K562 (cell line): ENCODE results near the gene SPEG. TPM values are rescaled to one million over a fixed set of nuclear protein-coding genes. Genes with fewer than 3 reads are reported as not detected.

Experiments
- ASH1L ChIP-seq: fragments of 450-650 bp; IDR thresholded peaks from 2 replicates; pipeline ENCODE4 v1.6.1; 2018; ENCODE audit warnings: borderline replicate concordance, mild to moderate bottlenecking, low read depth; ENCODE audit not compliant: partially characterized antibody
- ATF1 ChIP-seq, 2 experiments: fragments of 450-650 bp in 1 of 2; IDR thresholded peaks; 2 replicates each; pipeline ENCODE4 v1.6.1; 2016; ENCODE audit warnings: missing compliant biosample characterization in 1 of 2, missing genetic modification characterization in 1 of 2
- BDP1 ChIP-seq: IDR thresholded peaks from 3 replicates; pipeline ENCODE4 v1.6.1; 2011; ENCODE audit not compliant: insufficient read length, insufficient read depth
- EP400 ChIP-seq: fragments of 450-650 bp; IDR thresholded peaks from 2 replicates; pipeline ENCODE4 v1.6.1; 2017; ENCODE audit warnings: antibody characterized with exemption, mild to moderate bottlenecking, moderate library complexity
- FIP1L1 ChIP-seq: fragments of 200-400 bp; formaldehyde crosslinking; IDR thresholded peaks from 2 replicates; pipeline ENCODE4 v1.6.1; 2018; ENCODE audit warnings: mild to moderate bottlenecking, low read depth, low read length; ENCODE audit not compliant: poor library complexity, severe bottlenecking
- KLF10 ChIP-seq: fragments of 250-450 bp; sonication (Bioruptor Pico); IDR thresholded peaks from 2 replicates; pipeline ENCODE4 v1.6.1; 2021; ENCODE audit warnings: matching md5 sums
- KLF6 ChIP-seq: fragments of 250-450 bp; sonication (Bioruptor Pico); IDR thresholded peaks from 2 replicates; pipeline ENCODE4 v1.4.0; 2020; ENCODE audit warnings: mild to moderate bottlenecking, moderate library complexity, borderline replicate concordance
- MBD2 ChIP-seq: sonication (generic); IDR thresholded peaks from 2 replicates; pipeline ENCODE4 v1.6.1; 2016; ENCODE audit warnings: low read depth, borderline replicate concordance
- PHB ChIP-seq: fragments of 250-450 bp; sonication (Bioruptor Pico); IDR thresholded peaks from 2 replicates; pipeline ENCODE4 v1.5.0; 2021
- POLR2AphosphoS2 ChIP-seq: IDR thresholded peaks from 2 replicates; pipeline ENCODE4 v1.6.1; 2012; ENCODE audit warnings: low read length, improper control_type of control experiment
- RBFOX2 ChIP-seq: fragments of 200-400 bp; formaldehyde crosslinking; IDR thresholded peaks from 2 replicates; pipeline ENCODE4 v1.6.1; 2017; ENCODE audit warnings: low read depth, mild to moderate bottlenecking, low read length, moderate library complexity
- TAF15 ChIP-seq: fragments of 200-400 bp; formaldehyde crosslinking; IDR thresholded peaks from 2 replicates; pipeline ENCODE4 v1.6.1; 2017; ENCODE audit warnings: mild to moderate bottlenecking, low read depth, low read length, moderate library complexity
- TRIM24 ChIP-seq, 2 experiments: fragments of 450-650 bp; IDR thresholded peaks; 2 replicates each; pipeline ENCODE4 v1.6.1; 2016
- ZBTB17 ChIP-seq: fragments of 450-650 bp; formaldehyde crosslinking; IDR thresholded peaks from 2 replicates; pipeline ENCODE4 v1.4.0; 2020; ENCODE audit warnings: mild to moderate bottlenecking
- ZKSCAN8 ChIP-seq: fragments of 200-800 bp; sonication (Bioruptor generic); IDR thresholded peaks from 2 replicates; pipeline ENCODE4 v1.6.1; 2016; ENCODE audit warnings: missing genetic modification characterization, missing compliant biosample characterization
- ZNF316 ChIP-seq: fragments of 450-650 bp; IDR thresholded peaks from 2 replicates; pipeline ENCODE4 v1.6.1; 2016
- ZNF347 ChIP-seq: fragments of 450-650 bp; formaldehyde crosslinking; IDR thresholded peaks from 2 replicates; pipeline ENCODE4 v1.4.0; 2020; ENCODE audit warnings: low read depth, mild to moderate bottlenecking, moderate library complexity
- ZNF77 ChIP-seq: fragments of 250-450 bp; sonication (Bioruptor Pico); IDR thresholded peaks from 2 replicates; pipeline ENCODE4 v1.5.0; 2020
- polyA plus RNA-seq, 8 experiments: library from polyadenylated mRNA; depleted of rRNA in 4 of 8; stranded (reverse) in 5 of 8; unstranded in 3 of 8; fragments of >200 nt; fragmentation: Nextera tagmentation in 2 of 8; fragmentation: Illumina TruSeq in 1 of 8; extraction: Ambion mirVana in 2 of 8; extraction: Trizol in 1 of 8; gene quantifications; 2 replicates each; pipeline versions ENCODE4 v1.2.1 to v1.2.3, GENCODE V29; 2011 to 2014; ENCODE audit warnings: inconsistent platforms in 1 of 8, missing spikeins in 1 of 8
- total RNA-seq, 7 experiments: library from RNA; depleted of rRNA in 6 of 7; stranded (reverse); fragments of >200 nt in 6 of 7; fragmentation: Illumina TruSeq in 2 of 7; extraction: Trizol in 2 of 7; gene quantifications; 2 replicates each; pipeline versions ENCODE4 v1.2.1 to v1.2.3, GENCODE V29; 2011 to 2021; ENCODE audit warnings: low replicate concordance in 1 of 7
- TF ChIP-seq, protein P1 (sequence below): fragments of 150-350 bp; conservative IDR thresholded peaks from 2 replicates; pipeline ENCODE4 v1.6.1; 2014; ENCODE audit warnings: low read length
- TF ChIP-seq, protein P2 (sequence below): sonication (generic); formaldehyde crosslinking; IDR thresholded peaks from 2 replicates; pipeline ENCODE4 v1.8.0; 2022; ENCODE audit warnings: mild to moderate bottlenecking, low read depth, missing genetic modification reagents
- TF ChIP-seq, protein P3 (sequence below): fragments of 250-450 bp; sonication (Bioruptor Pico); IDR thresholded peaks from 2 replicates; pipeline ENCODE4 v1.5.0; 2022; ENCODE audit warnings: mild to moderate bottlenecking

The SPEG gene
- total and polyA plus RNA-seq, 9 of the 15 experiments (the other 6 are each of a cell fraction or from before 2014, with no cell fraction given) = 0.49 to 8.7 (median 3.0) TPM

DNA sequence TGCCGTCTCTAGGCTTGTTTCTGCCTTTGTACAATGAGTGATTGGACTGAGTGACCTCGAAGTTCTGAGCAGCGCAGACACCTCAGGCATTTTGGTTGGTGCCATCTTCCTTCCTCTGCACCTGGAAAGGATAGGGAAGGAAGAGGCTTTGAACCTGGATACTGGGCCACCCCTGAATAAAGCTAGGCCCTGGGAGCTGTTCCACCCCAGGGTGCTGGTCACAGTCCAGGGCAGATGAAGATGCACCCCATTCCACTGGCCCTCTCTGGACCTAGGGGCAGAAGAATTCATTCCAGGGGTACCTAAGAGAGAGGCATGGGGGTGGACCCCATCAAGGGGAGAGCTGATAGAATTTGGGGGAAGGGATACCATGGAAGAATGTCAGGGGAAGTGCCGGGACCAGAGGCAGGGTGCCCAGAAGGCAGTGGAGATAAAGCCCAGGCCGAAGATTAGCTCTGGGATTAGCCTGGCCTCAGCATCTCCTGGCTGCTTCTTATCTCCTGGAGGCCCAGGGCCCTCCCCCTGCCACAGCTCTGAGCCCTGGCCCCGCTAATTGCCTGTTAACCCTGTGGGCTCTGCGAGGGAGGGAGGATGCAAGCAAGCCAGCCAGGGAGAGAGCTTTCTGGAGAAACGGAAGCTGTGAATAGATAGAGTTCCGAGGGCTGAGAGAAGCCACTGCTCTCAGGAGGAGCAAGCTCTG, 91.0 kb downstream of the SPEG start (continued):
- TF ChIP-seq POLR2AphosphoS2 (no peak), ZKSCAN8 (peak; percentile 58; the same call in 1 of the 2 replicates), TRIM24 (IDR thresholded peaks at IDR 0.05) (peak in 1 of 2 experiments; percentile 41; a peak in 2 of 4 replicates), BDP1 (no peak), ZNF77 (CRISPR knock-in tag) (no peak), PHB (no peak), EP400 (no peak), ATF1 (CRISPR knock-in tag; IDR thresholded peaks at IDR 0.05) (no peak), ATF1 (tag; IDR thresholded peaks at IDR 0.05) (peak; percentile 24; the same call in 1 of the 2 replicates), ASH1L (no peak), ZNF347 (CRISPR knock-in tag) (no peak), KLF10 (no peak), RBFOX2 (no peak), FIP1L1 (no peak), ZNF316 (no peak), MBD2 (0 out of 2 replicates have a peak, but pooled peaks have one; percentile 43), TAF15 (no peak), ZBTB17 (no peak), KLF6 (CRISPR knock-in tag) (no peak)
- TF ChIP-seq, protein P1, sequence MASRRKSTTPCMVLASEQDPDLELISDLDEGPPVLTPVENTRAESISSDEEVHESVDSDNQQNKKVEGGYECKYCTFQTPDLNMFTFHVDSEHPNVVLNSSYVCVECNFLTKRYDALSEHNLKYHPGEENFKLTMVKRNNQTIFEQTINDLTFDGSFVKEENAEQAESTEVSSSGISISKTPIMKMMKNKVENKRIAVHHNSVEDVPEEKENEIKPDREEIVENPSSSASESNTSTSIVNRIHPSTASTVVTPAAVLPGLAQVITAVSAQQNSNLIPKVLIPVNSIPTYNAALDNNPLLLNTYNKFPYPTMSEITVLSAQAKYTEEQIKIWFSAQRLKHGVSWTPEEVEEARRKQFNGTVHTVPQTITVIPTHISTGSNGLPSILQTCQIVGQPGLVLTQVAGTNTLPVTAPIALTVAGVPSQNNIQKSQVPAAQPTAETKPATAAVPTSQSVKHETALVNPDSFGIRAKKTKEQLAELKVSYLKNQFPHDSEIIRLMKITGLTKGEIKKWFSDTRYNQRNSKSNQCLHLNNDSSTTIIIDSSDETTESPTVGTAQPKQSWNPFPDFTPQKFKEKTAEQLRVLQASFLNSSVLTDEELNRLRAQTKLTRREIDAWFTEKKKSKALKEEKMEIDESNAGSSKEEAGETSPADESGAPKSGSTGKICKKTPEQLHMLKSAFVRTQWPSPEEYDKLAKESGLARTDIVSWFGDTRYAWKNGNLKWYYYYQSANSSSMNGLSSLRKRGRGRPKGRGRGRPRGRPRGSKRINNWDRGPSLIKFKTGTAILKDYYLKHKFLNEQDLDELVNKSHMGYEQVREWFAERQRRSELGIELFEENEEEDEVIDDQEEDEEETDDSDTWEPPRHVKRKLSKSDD = no peak
- TF ChIP-seq, protein P2, sequence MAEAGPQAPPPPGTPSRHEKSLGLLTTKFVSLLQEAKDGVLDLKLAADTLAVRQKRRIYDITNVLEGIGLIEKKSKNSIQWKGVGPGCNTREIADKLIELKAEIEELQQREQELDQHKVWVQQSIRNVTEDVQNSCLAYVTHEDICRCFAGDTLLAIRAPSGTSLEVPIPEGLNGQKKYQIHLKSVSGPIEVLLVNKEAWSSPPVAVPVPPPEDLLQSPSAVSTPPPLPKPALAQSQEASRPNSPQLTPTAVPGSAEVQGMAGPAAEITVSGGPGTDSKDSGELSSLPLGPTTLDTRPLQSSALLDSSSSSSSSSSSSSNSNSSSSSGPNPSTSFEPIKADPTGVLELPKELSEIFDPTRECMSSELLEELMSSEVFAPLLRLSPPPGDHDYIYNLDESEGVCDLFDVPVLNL (CRISPR knock-in tag) = no peak
- TF ChIP-seq, protein P3, sequence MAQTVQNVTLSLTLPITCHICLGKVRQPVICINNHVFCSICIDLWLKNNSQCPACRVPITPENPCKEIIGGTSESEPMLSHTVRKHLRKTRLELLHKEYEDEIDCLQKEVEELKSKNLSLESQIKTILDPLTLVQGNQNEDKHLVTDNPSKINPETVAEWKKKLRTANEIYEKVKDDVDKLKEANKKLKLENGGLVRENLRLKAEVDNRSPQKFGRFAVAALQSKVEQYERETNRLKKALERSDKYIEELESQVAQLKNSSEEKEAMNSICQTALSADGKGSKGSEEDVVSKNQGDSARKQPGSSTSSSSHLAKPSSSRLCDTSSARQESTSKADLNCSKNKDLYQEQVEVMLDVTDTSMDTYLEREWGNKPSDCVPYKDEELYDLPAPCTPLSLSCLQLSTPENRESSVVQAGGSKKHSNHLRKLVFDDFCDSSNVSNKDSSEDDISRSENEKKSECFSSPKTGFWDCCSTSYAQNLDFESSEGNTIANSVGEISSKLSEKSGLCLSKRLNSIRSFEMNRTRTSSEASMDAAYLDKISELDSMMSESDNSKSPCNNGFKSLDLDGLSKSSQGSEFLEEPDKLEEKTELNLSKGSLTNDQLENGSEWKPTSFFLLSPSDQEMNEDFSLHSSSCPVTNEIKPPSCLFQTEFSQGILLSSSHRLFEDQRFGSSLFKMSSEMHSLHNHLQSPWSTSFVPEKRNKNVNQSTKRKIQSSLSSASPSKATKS (CRISPR knock-in tag) = no peak
